IPS-NIHi11 (cell line): Measurements from ENCODE around the gene PIPOX.

Source experiments
- DNase-seq: peaks from one replicate; pipeline ENCODE4 v3.0.0; 2012; ENCODE audit warnings: mixed read lengths, low spot score

Gene PIPOX, protein sequence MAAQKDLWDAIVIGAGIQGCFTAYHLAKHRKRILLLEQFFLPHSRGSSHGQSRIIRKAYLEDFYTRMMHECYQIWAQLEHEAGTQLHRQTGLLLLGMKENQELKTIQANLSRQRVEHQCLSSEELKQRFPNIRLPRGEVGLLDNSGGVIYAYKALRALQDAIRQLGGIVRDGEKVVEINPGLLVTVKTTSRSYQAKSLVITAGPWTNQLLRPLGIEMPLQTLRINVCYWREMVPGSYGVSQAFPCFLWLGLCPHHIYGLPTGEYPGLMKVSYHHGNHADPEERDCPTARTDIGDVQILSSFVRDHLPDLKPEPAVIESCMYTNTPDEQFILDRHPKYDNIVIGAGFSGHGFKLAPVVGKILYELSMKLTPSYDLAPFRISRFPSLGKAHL

DNA sequence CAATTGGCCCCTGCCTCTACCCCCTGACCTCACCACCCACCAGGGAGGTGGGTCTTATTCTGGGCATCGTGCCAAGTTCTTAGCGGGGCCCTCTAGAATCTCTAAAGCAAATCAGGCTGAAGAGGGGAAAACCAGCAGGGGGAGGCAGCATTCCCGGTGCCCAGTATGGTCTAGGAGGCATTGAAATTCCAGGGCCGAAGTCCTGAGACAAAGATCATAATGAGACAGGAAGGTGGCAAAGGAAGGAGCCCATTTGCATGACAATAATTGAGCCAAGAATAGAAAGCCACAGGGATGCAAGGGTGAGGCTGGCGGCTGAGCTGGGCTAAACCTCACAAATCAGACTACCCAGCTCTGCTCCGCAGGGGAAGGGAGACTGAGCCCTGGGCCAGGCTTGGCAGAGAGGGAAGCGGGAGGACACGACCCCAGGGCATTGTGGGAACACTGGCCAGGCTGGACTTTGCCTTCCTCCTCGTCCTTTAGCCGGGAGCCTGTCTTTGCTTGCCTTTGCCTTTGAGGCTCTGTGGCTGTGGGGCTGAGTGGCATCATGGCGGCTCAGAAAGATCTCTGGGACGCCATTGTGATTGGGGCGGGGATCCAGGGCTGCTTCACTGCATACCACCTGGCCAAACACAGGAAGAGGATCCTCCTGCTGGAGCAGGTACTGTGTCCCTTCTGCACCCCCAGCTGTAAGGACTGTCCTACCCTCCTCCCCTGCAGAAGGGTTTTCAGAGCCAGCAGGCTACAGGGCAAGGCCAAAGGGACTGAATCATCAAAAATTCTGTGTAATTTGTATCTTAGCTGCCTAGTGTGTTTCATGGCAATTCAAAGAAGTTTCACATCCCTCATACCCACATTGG lies at the start of gene PIPOX:
Gene PIPOX, plus strand, starts transcription at position 463 of the 860 bp plus-strand sequence. Its CDS starts 85 bp downstream, at position 548.
- peak; percentile 74 for DNase-seq

DNA sequence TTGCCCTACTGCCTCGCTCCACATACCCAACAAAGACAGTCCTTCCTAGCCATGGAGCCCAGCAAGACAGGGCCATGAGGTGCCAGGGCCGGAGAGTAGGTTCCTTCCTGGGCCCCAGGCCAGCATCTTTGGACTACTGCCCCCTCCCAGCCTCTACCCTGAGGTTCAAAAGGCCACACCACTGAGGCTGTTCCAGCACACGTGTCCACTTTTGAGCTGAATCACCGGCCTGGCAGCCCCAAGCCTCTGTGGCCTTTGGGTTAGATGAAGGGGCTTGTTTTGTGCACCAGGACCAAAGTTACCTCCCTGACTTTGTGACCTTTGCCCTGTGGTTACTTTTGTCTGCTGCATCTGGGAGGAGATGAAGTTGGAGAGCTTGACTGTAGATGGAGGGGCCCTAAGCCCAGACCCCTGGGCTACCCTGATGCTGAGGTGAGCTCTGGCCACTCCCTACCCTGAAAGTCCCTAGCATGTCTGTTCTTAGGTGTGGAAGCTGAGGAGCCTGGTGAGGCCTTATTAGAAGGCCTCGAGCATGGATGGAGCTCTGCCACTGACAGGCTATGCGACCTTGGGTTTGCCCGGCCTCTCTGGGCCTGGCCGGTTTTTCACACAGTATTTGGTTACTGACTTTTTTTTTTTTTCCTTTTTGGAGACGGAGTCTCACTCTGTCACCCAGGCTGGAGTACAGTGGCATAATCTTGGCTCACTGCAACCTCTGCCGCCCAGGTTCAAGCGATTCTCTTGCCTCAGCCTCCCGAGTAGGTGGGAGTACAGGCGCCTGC lies 49.1 kb upstream of the PIPOX start:
- DNase-seq: no peak

DNA sequence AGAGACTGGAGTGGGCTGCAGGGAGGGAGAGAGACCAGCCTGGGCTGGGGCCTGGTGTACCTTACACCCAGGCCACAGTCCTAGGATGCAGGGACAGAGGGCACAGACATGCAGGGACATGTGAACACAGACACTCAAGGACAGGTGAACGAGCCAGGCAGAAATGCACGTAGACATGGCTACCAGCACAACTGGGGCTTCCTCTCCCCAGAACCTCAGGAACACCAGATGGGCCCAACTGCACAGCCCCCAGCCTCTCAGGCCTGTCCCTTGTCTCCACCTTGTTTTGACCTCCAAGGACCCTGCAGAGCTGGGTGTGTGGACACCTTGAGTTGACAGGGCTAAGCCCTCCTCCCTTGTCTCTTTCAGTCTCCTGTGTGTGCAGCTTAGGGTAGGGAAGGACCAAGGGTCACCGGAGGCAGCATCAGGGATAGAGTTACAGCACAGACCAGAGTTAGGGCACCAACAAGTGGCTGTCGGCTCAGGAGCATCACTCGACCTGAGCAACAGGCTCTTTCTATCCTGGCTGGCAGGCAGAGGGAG lies 46.3 kb upstream of the PIPOX start:
- no peak for DNase-seq

DNA sequence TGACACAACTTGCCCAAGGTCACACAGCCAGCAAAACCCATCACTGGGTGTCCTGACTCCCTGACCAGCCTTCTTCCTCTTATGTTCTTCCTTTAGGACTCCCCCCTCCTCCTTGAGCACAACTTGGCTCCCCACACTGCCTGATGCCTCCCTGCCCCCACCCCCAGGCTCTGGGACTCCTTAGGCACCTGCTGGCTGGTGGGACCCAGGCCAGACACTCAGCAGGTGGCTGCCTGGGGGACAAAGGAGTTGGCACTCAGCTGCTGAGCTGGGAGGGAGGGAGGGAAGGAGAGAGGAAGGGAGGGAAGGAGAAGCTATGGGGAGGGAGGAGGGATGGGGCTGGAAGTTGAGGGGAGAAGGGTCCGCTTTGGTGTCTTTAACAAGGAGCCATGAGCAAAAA lies 45.1 kb upstream of the PIPOX start:
- DNase-seq: no peak

DNA sequence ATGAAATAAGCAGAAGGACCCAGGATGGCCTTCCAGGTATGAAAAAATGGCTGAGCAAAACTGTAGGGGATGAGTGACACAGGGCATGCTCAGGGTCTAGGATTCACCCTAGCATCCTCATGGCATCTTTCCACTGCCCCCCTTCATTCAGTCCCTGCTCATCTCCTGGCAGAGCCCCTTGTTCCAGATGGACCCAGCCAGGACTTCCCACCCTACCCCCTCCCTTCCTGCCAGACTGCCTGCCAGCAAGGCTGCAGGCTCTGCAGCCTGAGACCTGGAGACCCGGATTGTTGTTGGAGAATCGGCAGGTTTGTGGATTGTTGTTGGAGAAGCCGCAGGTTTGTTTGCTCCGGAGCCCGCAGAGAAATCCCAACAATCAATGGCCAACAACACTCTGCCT lies 43.7 kb upstream of the PIPOX start:
- no peak for DNase-seq

DNA sequence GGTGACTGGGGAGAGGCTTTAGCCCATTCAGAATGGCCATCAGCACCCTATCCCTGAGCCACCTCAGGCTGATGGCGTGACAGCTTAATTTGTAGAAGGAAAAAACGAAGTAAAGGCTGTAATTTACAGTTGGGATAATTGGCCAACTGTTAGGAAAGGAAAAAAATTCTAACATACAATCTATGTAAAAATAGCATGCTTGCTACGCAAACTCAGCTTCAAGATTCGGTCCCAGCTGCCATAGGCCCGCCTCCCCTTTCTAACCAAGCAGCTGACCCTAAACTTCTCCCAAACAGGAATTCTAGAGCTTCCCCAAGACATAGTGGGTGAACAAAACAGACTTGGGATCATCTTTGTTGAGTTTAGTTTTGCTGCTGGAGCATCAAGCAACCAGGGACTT lies 42.0 kb upstream of the PIPOX start:
- DNase-seq: no peak

DNA sequence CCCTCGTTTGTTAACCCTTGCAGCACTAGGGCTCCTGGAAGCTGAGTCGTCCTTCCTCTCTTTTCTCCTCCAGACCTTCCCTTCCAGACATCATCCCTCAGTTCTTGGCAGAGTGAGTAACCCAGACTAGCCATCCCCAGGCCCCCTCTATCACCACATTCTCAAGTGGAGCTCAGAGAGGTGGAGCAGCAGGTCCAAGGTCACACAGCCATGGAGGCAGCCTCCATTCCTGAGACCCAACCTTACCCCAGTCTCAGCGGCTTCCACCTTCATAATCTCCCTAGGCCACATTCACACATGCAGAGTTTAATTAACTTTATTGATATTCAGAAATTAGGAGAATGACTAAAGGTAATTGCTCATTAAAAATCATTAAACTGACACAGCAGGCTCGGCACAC lies 40.1 kb upstream of the PIPOX start:
- DNase-seq: no peak

DNA sequence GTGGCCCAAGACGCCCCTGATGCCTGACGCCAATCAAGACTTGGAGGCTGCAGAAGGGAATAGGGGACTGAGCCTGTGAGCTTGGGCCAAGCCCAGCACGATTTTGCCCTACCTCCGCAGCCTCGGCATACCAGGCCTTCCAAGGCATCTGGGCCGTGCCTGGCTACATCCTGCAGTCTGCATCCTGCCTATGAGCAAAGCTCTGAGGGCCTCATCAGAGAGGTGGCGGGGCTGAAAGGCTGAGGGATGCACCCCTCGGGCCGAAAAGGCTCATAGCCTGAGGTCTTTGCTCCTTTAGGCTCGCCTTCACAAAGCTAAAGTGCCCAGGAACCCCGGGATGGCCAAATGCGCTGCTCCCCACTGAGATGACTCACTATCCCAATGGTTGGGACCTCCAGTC lies 39.7 kb upstream of the PIPOX start:
- no peak for DNase-seq

DNA sequence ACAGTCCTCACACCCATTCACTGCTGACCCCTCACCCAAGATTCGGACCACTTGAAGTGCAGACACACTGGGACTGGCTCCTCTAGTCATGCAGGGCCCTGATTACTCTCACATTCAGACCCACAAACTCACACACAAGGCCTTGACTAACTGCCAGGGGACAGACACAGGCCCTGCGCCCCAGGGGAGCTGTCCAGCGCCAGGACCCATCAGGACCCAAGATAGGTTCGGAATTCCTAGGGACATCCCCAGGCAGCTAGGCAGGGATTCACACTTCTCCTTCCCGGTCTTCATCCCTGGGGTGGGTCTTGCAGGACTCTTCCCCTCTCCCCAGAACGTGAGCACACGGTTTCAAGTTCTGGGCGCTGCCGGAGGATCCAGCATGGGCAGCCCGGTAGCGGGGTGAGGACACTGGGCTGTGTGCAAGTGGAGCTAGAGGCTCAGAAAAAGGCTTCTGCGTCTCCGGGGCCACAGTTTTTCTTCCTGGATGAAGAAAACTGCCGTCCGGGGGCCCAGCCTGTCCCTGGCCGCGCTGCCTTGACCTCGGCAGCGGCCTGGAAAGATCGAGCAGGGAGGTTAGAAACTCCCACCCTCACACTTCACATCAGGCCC lies 38.8 kb upstream of the PIPOX start:
- no peak for DNase-seq

DNA sequence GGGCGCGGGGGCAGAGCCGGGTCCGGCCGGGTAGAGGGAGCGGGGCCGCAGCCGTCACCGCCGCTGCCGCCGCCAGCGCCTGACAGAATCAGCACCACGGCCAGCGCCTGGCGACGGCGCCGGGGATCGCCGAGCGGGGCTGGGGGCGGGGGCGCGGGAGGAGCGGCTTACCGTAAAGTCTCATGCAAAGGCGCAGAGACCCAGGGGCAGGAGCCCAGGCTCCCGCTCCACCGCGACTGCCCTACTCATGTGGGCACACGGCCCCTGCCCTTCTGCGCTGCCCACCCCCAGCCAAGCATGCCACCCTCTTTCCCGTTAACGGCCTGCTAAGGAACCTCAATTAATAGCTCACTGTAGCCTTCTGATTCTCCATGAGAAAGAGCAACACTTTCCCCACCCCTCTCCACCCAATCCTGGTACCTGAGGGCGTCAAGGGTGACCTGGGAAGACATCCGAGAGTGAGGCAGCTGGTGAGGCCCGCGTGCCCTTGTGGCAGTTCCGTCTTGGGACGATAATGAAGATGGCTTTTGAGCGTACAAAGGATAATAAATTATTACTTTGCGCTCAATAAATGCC lies 36.9 kb upstream of the PIPOX start, which contains the start of gene SEZ6:
Gene SEZ6, minus strand, starts transcription at position 98 of the 576 bp plus-strand sequence. CDS start 164 bp downstream, outside the sequence.
- peak; percentile 94 for DNase-seq

DNA sequence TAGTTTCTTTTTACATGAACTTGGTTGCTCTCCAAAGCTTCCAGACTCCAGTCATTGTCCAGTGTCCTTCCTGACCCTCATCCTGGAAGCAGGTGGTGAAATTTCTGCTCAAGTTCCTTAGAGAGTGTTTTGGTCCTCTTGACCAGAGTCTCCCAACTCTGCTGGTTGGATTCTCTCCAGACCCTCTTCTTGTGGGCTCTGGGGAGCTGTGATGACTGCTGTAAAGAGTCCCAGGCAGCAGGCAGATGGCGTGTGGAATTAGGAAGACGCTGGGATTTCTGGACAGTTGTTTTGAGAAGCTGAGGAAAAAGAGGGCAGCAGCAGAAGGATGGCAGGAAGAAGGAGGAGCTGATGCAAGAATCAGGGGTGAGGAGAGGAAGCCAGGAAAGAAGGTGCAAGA lies 35.5 kb upstream of the PIPOX start:
- DNase-seq: no peak

DNA sequence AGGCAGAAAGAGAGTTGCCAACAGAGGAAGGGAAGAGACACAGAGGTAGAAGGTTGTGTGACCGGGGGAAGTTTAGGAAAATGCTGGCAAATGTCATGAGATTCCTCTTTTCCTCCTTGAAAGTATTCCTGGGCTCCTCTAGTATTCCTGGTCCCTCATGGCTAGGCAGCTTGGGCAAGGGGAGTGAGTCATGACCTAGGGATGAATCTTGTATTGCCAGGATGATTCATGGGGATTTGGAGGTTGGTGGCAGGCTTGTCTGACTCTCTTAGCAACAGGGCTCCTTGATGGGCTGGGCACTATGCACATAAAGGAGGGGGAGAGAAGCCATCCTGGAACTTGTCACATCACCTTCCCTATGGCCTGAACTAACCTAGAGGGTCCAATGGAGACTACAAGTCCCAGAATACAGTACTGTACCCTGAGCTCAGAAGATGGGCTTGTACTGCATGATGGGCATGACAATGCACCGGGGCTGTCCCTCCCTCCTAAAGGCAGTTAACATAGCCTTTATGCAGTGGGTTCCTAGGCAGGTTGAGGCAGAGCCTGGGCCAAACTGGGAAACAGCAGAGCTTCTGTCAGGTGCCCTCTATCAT lies 35.0 kb upstream of the PIPOX start:
- DNase-seq: no peak

DNA sequence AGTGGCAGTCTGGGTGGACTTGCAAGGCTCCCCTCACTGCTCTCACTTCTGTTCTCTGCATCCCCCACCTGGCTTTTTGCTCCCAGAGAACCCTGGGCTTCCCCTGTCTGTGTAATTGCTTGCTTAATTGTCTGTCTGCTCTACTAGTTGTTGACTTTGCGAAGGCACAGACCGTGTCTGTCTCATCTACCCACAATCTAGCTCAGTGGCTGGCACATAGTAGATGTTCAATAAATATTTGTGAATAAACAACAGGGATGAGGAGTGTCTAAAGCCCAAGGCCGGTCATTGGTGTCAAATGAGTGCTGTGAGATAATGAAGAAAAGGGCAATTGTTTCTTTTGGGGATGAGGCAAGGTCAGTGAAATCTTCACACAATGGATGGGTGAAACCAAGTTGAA lies 34.4 kb upstream of the PIPOX start:
- DNase-seq: no peak

DNA sequence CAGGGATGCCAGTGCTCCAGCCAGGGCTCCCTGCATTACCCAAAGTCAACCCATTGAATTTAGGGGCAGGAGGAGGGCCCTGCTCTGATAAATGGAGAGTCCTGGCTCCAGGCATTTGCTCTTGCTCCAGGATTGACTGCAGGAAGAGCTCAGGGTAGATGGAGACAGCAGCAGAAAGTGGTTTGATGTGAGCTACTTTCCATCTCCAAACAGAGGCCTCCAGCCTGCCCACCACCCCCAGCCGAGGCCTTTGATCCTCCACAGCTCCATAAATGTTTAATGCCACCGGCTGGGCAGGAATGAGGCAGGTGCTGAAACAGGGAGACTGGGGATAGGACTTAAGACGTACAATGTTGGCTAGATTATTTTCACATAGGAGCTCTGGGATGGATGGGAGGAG lies 32.8 kb upstream of the PIPOX start:
- no peak for DNase-seq

DNA sequence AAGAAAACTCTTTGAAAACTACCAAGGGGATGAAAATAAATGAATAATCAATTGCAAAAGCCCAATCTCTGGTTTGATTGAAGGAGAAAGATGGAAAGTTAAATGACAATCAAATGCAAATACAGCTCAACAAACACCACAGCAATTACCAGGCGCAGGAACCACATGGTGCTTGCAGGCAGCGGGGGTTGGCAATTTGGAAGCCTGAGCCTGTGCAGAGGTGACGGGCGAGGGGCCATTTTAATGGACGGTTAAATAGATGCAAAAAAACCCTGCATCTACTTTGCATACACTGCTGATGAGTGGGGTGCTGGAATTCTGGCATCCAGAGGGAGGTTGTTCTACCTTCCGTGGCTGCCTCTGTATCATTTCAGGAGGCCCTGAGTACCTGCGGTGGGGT lies 32.4 kb upstream of the PIPOX start:
- DNase-seq: no peak

DNA sequence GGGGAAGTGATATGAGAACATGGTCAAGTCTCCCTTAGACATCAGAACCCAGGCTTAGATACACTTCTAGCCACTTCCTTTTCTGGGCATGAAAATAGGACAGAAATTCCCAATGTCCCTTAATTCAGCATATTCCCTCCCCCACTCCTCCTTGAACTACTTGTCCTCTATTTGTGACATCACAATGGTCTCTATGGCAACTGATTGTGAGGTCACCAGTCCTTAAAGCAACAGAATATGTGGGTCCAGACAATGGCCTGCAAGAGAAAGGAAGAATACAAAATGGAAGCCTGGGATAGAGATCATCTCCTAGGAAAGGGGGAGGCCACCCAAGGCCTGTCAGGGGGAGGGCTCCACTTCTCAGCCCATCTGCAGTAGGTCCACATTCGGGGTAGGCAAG lies 30.4 kb upstream of the PIPOX start:
- DNase-seq: no peak

DNA sequence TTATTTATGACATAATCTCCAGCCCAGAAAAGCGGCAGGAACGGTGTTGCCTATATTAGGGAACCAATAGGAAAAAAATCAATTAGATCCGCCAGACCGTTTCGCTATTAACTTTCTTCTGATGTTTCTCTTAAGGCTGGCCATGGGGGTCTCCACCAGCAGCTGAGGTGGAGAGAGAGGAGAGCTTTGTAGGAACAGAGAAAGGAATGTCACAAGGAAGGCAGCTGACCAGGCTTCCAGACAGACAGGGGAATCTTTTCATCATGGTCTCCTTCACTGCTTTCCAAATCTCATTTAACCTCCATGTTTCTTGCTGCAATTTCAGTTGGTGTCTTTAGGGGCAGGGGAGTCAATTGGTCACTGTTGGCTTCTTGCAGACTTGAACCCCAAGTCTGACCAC lies 28.2 kb upstream of the PIPOX start:
- DNase-seq: no peak

DNA sequence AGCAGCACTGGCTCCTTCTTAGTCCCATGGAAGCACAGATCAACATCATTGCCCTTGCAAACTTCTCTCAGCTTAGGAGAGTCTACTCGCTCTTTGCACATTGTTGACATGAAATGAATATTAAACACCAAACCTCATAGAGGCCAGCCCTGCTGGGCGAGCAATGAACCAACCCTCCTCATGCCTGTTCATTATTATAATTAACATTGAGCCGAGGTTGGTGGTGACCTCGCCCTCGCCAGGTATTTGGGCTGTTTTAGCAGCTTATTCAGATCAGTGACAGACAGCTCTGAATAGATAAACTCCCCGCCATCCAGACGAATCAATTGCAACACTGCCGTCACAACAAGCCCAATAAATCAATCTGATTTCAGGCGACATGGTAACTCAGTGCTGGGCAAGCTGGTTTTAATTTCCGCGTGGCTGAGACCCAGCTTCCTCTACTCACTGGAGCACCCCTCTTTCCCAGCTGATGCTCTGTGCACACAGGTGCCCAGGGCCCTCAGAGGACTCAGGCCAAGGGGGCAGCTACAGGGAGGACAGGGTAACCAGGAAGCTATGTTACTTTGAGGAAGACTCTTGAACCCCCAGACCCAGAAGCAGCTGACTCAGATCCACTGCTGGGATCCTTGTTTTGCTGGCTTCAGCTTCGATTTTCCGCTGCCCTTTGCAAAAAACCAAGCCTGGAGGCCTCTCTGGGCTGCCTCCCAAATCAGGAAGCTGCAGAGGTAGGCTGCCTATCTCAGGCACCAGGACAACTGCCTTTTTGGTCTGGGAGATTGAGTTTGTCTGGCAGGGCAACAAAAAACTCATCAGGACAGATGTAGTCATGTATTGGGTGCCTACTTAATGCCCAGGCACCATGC lies 26.4 kb upstream of the PIPOX start:
- DNase-seq: no peak

DNA sequence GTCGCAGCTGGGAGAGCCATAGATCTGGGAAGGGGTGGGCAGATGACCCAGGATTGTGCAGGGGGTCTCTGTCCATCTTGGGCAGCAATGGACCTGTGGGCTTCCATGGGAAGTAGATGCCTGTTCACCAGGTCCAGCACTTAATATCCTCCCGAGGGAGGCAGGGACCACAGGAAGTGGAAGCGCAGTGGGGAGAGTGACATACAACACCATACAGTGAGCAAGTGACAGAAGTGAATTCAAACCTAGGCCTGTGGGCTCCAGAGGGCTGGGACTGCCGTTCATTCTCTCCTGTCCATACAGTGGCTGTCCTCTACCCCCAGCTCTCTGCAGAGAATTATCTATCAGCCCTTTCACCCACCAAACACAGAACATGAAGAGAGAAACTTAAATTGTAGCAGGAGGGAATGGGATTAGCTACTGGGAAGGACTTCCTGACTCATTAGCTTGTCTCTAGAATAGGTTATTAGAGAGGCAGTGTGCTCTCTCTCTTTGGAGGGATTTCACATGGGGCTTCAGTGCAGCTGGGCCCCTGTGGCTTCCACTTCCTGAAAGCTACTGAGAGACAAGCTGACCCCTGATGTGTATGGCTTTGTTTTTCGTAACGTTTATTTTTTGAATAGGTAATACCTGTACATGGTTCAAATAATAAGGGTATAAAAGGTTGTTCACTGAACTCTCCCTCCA lies 24.0 kb upstream of the PIPOX start:
- no peak for DNase-seq
